DOHH2 (cell line): ENCODE measurements around the gene STAP2.

Source experiments
- H3F3A ChIP-seq: fragments of 200-600 bp; sonication (generic), shearing (Covaris generic); 2 replicates; pipeline ENCODE4 v1.6.0; 2016; ENCODE audit warnings: antibody characterized with exemption, mild to moderate bottlenecking; ENCODE audit not compliant: control insufficient read depth, insufficient read depth
- H3K27ac ChIP-seq: fragments of 200-600 bp; sonication (generic); 2 replicates; pipeline ENCODE4 v1.5.1; 2014; ENCODE audit warnings: low read depth, mild to moderate bottlenecking, low read length, moderate library complexity
- H3K27me3 ChIP-seq: fragments of 200-600 bp; sonication (generic); 2 replicates; pipeline ENCODE4 v1.6.1; 2014; ENCODE audit warnings: mild to moderate bottlenecking, low read length, mixed read lengths; ENCODE audit not compliant: control insufficient read depth
- H3K36me3 ChIP-seq: fragments of 200-600 bp; sonication (generic); 2 replicates; pipeline ENCODE4 v1.6.1; 2014; ENCODE audit warnings: mild to moderate bottlenecking, low read length, moderate library complexity, mixed read lengths; ENCODE audit not compliant: control insufficient read depth
- H3K4me1 ChIP-seq: fragments of 200-600 bp; sonication (generic); 2 replicates; pipeline ENCODE4 v1.6.1; 2014; ENCODE audit warnings: mild to moderate bottlenecking, low read length, mixed read lengths; ENCODE audit not compliant: control insufficient read depth
- H3K4me2 ChIP-seq: fragments of 200-600 bp; sonication (generic); 2 replicates; pipeline ENCODE4 v1.6.0; 2014; ENCODE audit warnings: mild to moderate bottlenecking, low read length, moderate library complexity
- H3K4me3 ChIP-seq: fragments of 200-600 bp; sonication (generic); 2 replicates; pipeline ENCODE4 v1.5.1; 2014; ENCODE audit warnings: mild to moderate bottlenecking, low read length, mixed read lengths
- H3K79me2 ChIP-seq: fragments of 200-600 bp; sonication (generic); 2 replicates; pipeline ENCODE4 v1.6.1; 2014; ENCODE audit warnings: mild to moderate bottlenecking, low read length, mixed read lengths; ENCODE audit not compliant: control insufficient read depth
- H3K9me2 ChIP-seq: fragments of 200-600 bp; sonication (generic); replicated peaks from 2 replicates; pipeline ENCODE4 v1.6.1; 2014; ENCODE audit warnings: mild to moderate bottlenecking, low read length, mixed read lengths; ENCODE audit not compliant: control insufficient read depth
- H3K9me3 ChIP-seq: fragments of 200-600 bp; sonication (generic); 2 replicates; pipeline ENCODE4 v1.6.1; 2014; ENCODE audit warnings: antibody characterized with exemption, low read length, mixed read lengths; ENCODE audit not compliant: control insufficient read depth, insufficient read depth
- H4K20me1 ChIP-seq: fragments of 200-600 bp; sonication (generic); 2 replicates; pipeline ENCODE4 v1.6.0; 2014; ENCODE audit warnings: low read depth, mild to moderate bottlenecking, antibody characterized with exemption, low read length, moderate library complexity; ENCODE audit not compliant: control insufficient read depth, insufficient read depth
- CTCF ChIP-seq: fragments of 200-600 bp; sonication (generic); IDR thresholded peaks from one replicate; pipeline ENCODE4 v1.5.1; 2014; ENCODE audit warnings: antibody characterized with exemption, mild to moderate bottlenecking, low read depth, low read length; ENCODE audit not compliant: poor library complexity, severe bottlenecking
- EZH2phosphoT487 ChIP-seq: fragments of 200-600 bp; sonication (generic); IDR thresholded peaks from 2 replicates; pipeline ENCODE4 v1.6.1; 2017; ENCODE audit warnings: borderline replicate concordance, mild to moderate bottlenecking, antibody characterized with exemption, low read length, moderate library complexity, mixed read lengths

STAP2 gene

GRCh38 chr19:4326837-4327251 lies 11.8 kb downstream of the STAP2 start:
- no peak overlapping the region for H3K27ac ChIP-seq
- H3K36me3 ChIP-seq = no peaks in the 10 kb centered on the region
- H4K20me1 ChIP-seq = no peaks in the 10 kb centered on the region
- no peaks in the 10 kb centered on the region for H3K4me1 ChIP-seq
- H3K4me3 ChIP-seq = no peak overlapping the region
- no peak for TF ChIP-seq CTCF
- TF ChIP-seq EZH2phosphoT487 = no peak
- no peaks in the 10 kb centered on the region for H3K79me2 ChIP-seq
- peaks cover 2% of the 10 kb centered on the region; the same call in 1 of the 2 replicates for H3K9me3 ChIP-seq
- no peaks in the 10 kb centered on the region for H3K27me3 ChIP-seq
- no peaks in the 10 kb centered on the region for H3K9me2 ChIP-seq
- no peaks in the 10 kb centered on the region for H3F3A ChIP-seq
- H3K4me2 ChIP-seq = no peak overlapping the region

- H3K27me3 ChIP-seq = no peaks in the 10 kb centered on the region
- no peaks in the 10 kb centered on the region for H3F3A ChIP-seq
- no peak overlapping the region for H3K27ac ChIP-seq
- TF ChIP-seq CTCF = no peak
- TF ChIP-seq EZH2phosphoT487 = no peak
- no peaks in the 10 kb centered on the region for H3K79me2 ChIP-seq
- peaks cover 6% of the 10 kb centered on the region; the same call in 1 of the 2 replicates for H3K9me3 ChIP-seq
- no peak overlapping the region for H3K4me3 ChIP-seq
- no peaks in the 10 kb centered on the region for H4K20me1 ChIP-seq
- no peaks in the 10 kb centered on the region for H3K9me2 ChIP-seq
- H3K36me3 ChIP-seq = no peaks in the 10 kb centered on the region
- H3K4me1 ChIP-seq = no peaks in the 10 kb centered on the region
- no peak overlapping the region for H3K4me2 ChIP-seq
Observed at GRCh38 chr19:4326215-4326836, 12.3 kb downstream of the STAP2 start.

- TF ChIP-seq EZH2phosphoT487 = no peak
- TF ChIP-seq CTCF = no peak
- H3K27me3 ChIP-seq = no peaks in the 10 kb centered on the region
- no peaks in the 10 kb centered on the region for H3K79me2 ChIP-seq
Observed at GRCh38 chr19:4324228-4324627, 14.4 kb downstream of the STAP2 start.

More at GRCh38 chr19:4324228-4324627, 14.4 kb downstream of the STAP2 start:
- Histone ChIP-seq H4K20me1 (no peaks in the 10 kb centered on the region), H3K4me2 (no peak overlapping the region), H3K4me3 (no peak overlapping the region), H3K9me2 (no peaks in the 10 kb centered on the region), H3K4me1 (no peaks in the 10 kb centered on the region), H3K27ac (no peak overlapping the region), H3K36me3 (no peaks in the 10 kb centered on the region), H3K9me3 (peaks cover 14% of the 10 kb centered on the region; the same call in 1 of the 2 replicates), H3F3A (no peaks in the 10 kb centered on the region)
